Esophagus squamous epithelium (tissue), 4 donors: Measurements from ENCODE around the gene FAM163B.

Experiments used
- CTCF ChIP-seq, 6 experiments: fragments of 450-650 bp in 4 of 6; fragments of 200-600 bp in 2 of 6; sonication (generic) in 2 of 6; IDR thresholded peaks; one replicate each; pipeline ENCODE4 v1.5.1; 2016 to 2019; ENCODE audit warnings: antibody characterized with exemption in 6 of 6, mild to moderate bottlenecking in 4 of 6, moderate library complexity in 4 of 6
- POLR2A ChIP-seq, 4 donors: fragments of 450-650 bp; IDR thresholded peaks; one replicate each; pipeline ENCODE4 v1.6.1; 2017; ENCODE audit warnings: antibody characterized with exemption in 4 of 4, mild to moderate bottlenecking in 4 of 4, moderate library complexity in 3 of 4

DNA sequence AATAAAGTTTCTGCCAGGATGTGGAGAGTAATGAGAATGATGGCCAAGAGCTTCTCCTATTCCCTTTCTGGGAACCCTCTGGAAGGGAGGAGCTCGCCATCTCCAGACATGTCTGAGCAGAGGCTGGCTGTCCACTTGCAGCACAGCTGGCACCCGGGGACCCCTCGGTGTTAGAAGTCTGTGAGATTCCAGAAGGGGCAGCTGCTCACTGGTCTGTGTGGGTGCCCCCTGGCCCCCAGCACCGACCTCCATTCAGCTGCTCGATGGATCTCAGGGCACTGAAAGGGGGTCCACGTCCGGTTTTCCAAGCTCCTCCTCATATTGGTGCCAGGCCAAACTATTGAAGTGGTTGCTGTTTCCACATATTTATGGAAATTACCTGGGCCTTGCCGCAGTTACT, 3.6 kb upstream of the FAM163B start:
- no peak for TF ChIP-seq CTCF (IDR thresholded peaks at IDR 0.05)
- no peak for TF ChIP-seq POLR2A (IDR thresholded peaks at IDR 0.05)
